Measurements from ENCODE around the gene NCAPD3.

Gene NCAPD3

GRCh38 chr11:134158023-134158422, 65.7 kb downstream of the NCAPD3 start:
- no peak for DNase-seq

- no peak for DNase-seq
These were observed 66.3 kb downstream of the NCAPD3 start for GRCh38 chr11:134157451-134157850.

GRCh38 chr11:134155946-134156865, 67.6 kb downstream of the NCAPD3 start:
- no peak for DNase-seq

- no peak for DNase-seq
These were observed 68.3 kb downstream of the NCAPD3 start for GRCh38 chr11:134155456-134155855.

- DNase-seq, result no peak
These were observed 69.3 kb downstream of the NCAPD3 start for GRCh38 chr11:134154441-134154840.

- no peak for DNase-seq
These were observed 70.4 kb downstream of the NCAPD3 start for GRCh38 chr11:134153147-134153905.

DNA sequence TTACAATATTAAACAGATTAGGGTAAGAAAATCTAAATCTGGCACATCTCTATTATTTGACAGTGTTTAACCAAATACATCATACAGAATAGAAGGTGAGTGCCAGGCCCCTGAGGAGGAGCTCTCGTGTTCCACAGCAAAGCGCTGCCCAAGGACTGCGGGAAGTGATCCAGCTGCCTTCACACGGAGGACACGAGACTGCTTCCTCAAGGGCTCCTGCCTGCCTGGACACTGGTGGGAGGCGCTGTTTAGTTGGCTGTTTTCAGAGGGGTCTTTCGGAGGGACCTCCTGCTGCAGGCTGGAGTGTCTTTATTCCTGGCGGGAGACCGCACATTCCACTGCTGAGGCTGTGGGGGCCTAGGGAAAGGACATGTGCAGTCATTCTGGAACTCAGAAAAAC, 71.1 kb downstream of the NCAPD3 start:
- DNase-seq, result no peak

DNA sequence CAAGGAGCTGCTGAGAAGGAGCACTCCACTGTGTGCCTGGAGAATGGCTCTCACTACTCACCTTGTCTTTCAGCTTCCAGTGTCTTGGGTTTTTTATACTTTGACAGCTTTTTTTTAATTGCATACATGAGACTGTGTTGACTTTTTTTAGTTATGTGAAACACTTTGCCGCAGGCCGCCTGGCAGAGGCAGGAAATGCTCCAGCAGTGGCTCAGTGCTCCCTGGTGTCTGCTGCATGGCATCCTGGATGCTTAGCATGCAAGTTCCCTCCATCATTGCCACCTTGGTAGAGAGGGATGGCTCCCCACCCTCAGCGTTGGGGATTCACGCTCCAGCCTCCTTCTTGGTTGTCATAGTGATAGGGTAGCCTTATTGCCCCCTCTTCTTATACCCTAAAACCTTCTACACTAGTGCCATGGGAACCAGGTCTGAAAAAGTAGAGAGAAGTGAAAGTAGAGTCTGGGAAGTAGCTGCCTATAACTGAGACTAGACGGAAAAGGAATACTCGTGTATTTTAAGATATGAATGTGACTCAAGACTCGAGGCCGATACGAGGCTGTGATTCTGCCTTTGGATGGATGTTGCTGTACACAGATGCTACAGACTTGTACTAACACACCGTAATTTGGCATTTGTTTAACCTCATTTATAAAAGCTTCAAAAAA, 72.6 kb downstream of the NCAPD3 start:
- no peak for DNase-seq

DNA sequence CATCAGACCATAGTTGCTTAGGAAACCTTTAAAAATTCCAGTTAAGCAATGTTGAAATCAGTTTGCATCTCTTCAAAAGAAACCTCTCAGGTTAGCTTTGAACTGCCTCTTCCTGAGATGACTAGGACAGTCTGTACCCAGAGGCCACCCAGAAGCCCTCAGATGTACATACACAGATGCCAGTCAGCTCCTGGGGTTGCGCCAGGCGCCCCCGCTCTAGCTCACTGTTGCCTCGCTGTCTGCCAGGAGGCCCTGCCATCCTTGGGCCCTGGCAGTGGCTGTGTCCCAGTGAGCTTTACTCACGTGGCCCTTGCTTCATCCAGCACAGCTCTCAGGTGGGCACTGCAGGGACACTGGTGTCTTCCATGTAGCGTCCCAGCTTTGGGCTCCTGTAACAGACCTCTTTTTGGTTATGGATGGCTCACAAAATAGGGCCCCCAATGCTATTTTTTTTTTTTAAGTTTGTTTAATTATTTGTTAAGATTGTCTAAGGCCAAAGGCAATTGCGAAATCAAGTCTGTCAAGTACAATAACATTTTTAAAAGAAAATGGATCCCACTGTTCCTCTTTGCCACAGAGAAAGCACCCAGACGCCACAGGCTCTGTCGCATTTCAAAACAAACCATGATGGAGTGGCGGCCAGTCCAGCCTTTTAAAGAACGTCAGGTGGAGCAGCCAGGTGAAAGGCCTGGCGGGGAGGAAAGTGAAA, 73.4 kb downstream of the NCAPD3 start:
- no peak for DNase-seq

GRCh38 chr11:134149371-134149770, 74.4 kb downstream of the NCAPD3 start:
- DNase-seq, result no peak

GRCh38 chr11:134146598-134146997, 77.2 kb downstream of the NCAPD3 start:
- DNase-seq, result no peak

- no peak for DNase-seq
These were observed 78.1 kb downstream of the NCAPD3 start for GRCh38 chr11:134145715-134146114.

DNA sequence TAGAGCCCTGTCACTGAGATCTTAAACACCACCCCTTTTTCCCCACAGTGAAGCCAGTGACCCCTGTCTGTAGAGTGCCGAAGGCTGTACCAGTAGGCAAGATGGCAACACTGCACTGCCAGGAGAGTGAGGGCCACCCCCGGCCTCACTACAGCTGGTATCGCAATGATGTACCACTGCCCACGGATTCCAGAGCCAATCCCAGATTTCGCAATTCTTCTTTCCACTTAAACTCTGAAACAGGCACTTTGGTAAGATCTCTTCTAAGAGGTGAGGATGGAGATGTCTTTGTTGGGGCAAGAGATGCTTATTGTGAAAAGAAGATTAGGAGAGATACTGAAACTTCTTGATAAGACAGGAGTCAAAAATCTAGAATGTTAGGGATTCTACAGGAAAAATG, 79.0 kb downstream of the NCAPD3 start:
- no peak for DNase-seq

DNA sequence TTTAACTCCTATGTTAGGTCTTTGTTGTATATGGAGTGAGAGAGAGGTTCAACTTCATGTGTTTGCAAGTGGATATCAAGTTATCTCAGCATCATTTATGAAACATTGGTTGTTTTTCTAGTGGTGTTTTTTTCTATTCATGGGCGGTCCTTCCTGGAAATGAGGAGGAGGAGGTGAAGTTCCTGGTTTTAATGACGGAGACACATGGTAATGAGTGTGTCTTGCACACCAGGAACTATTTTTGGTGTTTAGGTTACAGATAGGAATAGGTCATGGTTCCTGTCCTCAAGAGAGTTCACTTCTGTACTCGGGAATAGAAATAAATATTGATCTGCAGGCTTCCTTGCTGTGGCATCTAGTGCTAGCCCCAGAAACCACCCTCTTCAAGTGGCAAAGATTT, 80.0 kb downstream of the NCAPD3 start:
- no peak for DNase-seq

DNA sequence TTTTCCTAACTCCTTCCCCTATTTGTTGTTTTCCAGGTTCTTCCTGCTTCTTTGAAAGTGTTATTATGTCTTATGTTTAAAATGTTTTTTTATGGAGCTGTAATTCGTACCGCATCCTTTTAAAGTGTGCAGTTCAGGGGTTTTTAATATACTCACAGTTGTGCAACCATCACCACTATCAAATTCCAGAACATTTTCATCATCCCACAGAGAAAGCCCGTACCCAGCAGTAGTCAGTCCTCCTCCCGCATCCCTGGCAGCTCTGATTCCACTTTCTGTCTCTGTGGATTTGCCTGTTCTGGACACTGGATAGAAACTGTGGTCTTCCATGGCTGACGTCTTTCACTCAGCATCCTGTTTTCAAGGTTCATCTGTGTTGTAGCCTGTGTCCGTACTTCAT, 81.2 kb downstream of the NCAPD3 start:
- DNase-seq, result no peak

GRCh38 chr11:134140961-134141490, 82.7 kb downstream of the NCAPD3 start:
- no peak for DNase-seq

DNA sequence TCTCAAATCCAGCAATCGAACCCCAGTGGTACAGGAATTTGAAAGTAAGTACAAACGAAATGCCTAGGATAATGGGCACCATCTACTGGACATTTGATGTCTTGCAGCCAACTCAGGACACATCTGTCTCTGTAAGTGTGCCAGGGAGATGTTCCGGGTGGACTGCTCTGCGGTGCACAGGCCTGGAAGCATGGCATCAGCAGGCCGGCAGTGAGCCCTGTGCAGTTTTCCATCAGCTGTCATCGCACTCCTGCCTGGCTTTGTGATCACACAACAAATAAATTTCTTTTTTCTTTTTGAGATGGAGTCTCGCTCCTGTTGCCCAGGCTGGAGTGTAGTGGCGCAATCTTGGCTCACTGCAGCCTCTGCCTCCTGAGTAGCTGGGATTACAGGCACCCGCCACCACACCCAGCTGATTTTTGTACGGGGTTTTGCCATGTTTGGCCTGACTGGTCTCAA, 83.9 kb downstream of the NCAPD3 start:
- DNase-seq, result peak; percentile 82

DNA sequence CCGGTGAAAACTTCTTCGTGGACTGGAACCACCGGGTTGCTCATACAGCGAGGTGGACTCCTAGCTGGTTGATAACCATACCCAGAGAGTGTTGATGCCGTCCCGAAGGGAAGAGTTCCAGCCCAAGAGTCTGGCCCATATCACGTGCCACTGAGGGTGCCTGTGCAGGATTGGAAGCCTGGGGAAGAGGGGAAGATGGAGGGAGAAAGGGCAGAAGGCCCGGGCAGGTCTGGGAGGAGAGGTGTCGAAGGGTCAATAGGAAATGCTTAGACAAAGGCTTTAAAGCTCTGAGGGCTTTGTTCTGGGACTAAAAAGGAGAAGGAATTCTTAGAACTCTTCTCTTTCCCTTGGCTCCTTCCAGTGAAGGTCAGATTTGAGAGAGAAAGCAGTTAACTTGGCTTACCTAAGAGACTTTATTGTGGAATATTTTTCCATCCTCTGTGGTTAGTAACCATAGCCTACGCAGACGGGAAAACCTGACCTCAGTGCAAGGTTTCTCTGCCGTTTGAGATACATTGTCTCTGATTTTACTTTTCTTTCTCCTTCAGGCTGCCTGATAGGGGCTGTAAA, 84.4 kb downstream of the NCAPD3 start:
- no peak for DNase-seq

DNA sequence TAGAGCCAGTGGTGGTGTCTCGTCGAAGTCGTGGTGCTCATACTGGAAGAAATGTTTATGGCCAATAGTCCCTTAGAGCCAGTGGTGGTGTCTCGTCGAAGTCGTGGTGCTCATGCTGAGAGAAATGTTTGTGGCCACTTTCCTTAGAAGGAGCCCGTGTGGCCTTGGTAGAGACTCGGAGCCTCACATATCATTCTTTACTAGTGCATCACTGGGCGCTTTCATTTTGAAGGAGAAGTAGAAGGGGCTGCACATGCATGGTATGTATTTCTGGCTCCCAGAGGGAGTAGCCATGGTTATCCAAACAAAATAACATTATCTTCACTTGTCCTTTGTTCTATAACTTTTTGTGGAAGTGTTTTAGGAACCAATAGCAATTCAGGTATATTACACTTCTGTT, 85.4 kb downstream of the NCAPD3 start:
- no peak for DNase-seq

DNA sequence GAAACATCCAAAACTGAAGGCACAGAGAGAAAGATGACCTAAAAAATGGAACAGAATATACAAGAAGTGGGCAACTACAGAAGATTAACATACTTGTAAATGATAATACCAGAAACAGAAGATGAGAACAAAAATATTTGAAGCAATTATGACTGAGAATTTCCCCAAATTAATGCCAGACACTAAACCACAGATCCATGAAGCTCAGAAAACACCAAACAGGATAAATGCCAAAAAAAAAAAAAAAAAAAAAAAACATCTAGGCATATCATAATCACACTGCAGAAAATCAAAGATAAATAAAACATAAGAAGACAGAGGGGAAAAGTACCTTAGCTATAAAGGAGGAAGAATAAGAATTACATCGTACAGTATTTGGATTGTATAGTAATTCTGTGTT, 89.6 kb downstream of the NCAPD3 start:
- DNase-seq, result no peak

DNA sequence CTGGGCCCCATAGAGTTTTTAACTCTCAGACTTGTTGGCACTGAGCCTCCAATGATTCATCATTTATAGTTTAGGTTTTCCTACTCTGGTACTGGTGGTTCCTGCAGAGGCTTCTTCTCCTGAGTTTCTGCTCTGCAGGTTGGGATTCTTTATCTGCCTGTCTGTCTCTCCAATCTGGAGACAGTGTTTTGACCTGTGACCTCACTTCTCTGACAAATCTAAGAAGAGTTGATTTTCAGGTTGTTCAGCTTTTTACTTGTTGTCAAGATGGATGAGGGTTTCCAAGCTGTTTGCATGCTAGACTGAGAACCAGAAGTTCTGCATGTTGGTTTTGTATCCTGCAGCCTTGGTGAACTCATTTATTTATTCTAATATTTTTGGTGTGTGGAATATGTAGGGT, 91.0 kb downstream of the NCAPD3 start:
- DNase-seq, result no peak

GRCh38 chr11:134131628-134132244, 92.0 kb downstream of the NCAPD3 start:
- no peak for DNase-seq
